ENCODE results near the gene KCMF1. TPM values are rescaled to one million over a fixed set of nuclear protein-coding genes. Genes with fewer than 3 reads are reported as not detected.

The KCMF1 gene
- total RNA-seq, 2 donors from 2014 or later, result 71.8 to 86.8 TPM

- no peaks in the 10 kb centered on the region for H3K9me3 Mint-ChIP-seq
- WGBS, 2 experiments (ENCODE audit: insufficient coverage in 1 of 2, insufficient read length in 1 of 2), result 88 to 91% methylated on average over 1 of the region's 1 CpG
- Histone ChIP-seq H3K4me3 (ENCODE audit: low read length) (no peak overlapping the region), H3K9me3 (ENCODE audit: control insufficient read depth, low read length) (no peaks in the 10 kb centered on the region), H3K27me3 (ENCODE audit: control insufficient read depth, insufficient read depth, low read length, poor library complexity, severe bottlenecking) (no peaks in the 10 kb centered on the region), H3K27ac (ENCODE audit: low read depth, low read length) (no peak overlapping the region), H3K9ac (ENCODE audit: extremely low read depth, low read length, poor library complexity, severe bottlenecking) (no peak overlapping the region), H3K36me3 (ENCODE audit: control insufficient read depth, insufficient read depth, low read length) (no peaks in the 10 kb centered on the region), H3K4me1 (ENCODE audit: control insufficient read depth, insufficient read depth, low read length) (no peaks in the 10 kb centered on the region)
- DNase-seq, result no peak
- no peak overlapping the region for H3K4me3 Mint-ChIP-seq
- peaks cover 22% of the 10 kb centered on the region for H3K4me1 Mint-ChIP-seq
- TF ChIP-seq CTCF (conservative IDR thresholded peaks at IDR 0.05), result no peak
- no peaks in the 10 kb centered on the region for H3K27me3 Mint-ChIP-seq (ENCODE audit: insufficient read depth)
- H3K36me3 Mint-ChIP-seq (ENCODE audit: low read depth), result peaks cover 3% of the 10 kb centered on the region
- H3K27ac Mint-ChIP-seq, result no peak overlapping the region
These were observed 19.0 kb downstream of the KCMF1 start for GRCh38 chr2:84989927-84990326.

- H3K27ac ChIP-seq (ENCODE audit: low read depth, low read length), result no peak overlapping the region
- no peak overlapping the region for H3K4me3 Mint-ChIP-seq
- H3K9me3 Mint-ChIP-seq, result no peaks in the 10 kb centered on the region
- no peak for DNase-seq
- H3K27me3 Mint-ChIP-seq (ENCODE audit: insufficient read depth), result no peaks in the 10 kb centered on the region
- H3K36me3 Mint-ChIP-seq (ENCODE audit: low read depth), result peaks cover 3% of the 10 kb centered on the region
- H3K36me3 ChIP-seq (ENCODE audit: control insufficient read depth, insufficient read depth, low read length), result no peaks in the 10 kb centered on the region
- H3K9me3 ChIP-seq (ENCODE audit: control insufficient read depth, low read length), result no peaks in the 10 kb centered on the region
- H3K4me3 ChIP-seq (ENCODE audit: low read length), result no peak overlapping the region
- no peaks in the 10 kb centered on the region for H3K4me1 ChIP-seq (ENCODE audit: control insufficient read depth, insufficient read depth, low read length)
- H3K27me3 ChIP-seq (ENCODE audit: control insufficient read depth, insufficient read depth, low read length, poor library complexity, severe bottlenecking), result no peaks in the 10 kb centered on the region
- WGBS, 2 experiments (ENCODE audit: insufficient coverage in 1 of 2, insufficient read length in 1 of 2), result 97 to 100% methylated on average over 1 to 2 of the region's 2 CpGs
- H3K4me1 Mint-ChIP-seq, result peaks cover 15% of the 10 kb centered on the region
- no peak overlapping the region for H3K9ac ChIP-seq (ENCODE audit: extremely low read depth, low read length, poor library complexity, severe bottlenecking)
- no peak for TF ChIP-seq CTCF (conservative IDR thresholded peaks at IDR 0.05)
- H3K27ac Mint-ChIP-seq, result no peak overlapping the region
These were observed 20.6 kb downstream of the KCMF1 start for GRCh38 chr2:84991404-84992160.

- Mint-ChIP-seq H3K36me3 (ENCODE audit: low read depth) (peaks cover 4% of the 10 kb centered on the region), H3K4me3 (no peak overlapping the region), H3K9me3 (no peaks in the 10 kb centered on the region), H3K4me1 (peaks cover 4% of the 10 kb centered on the region), H3K27me3 (ENCODE audit: insufficient read depth) (no peaks in the 10 kb centered on the region), H3K27ac (no peak overlapping the region)
- 93 to 97% methylated on average over 2 of the region's 2 CpGs for WGBS, 2 experiments (ENCODE audit: insufficient coverage in 1 of 2, insufficient read length in 1 of 2)
- DNase-seq, result no peak
- Histone ChIP-seq H3K4me3 (ENCODE audit: low read length) (no peak overlapping the region), H3K4me1 (ENCODE audit: control insufficient read depth, insufficient read depth, low read length) (no peaks in the 10 kb centered on the region), H3K27ac (ENCODE audit: low read depth, low read length) (no peak overlapping the region), H3K9ac (ENCODE audit: extremely low read depth, low read length, poor library complexity, severe bottlenecking) (no peak overlapping the region), H3K9me3 (ENCODE audit: control insufficient read depth, low read length) (no peaks in the 10 kb centered on the region), H3K36me3 (ENCODE audit: control insufficient read depth, insufficient read depth, low read length) (peaks cover 3% of the 10 kb centered on the region), H3K27me3 (ENCODE audit: control insufficient read depth, insufficient read depth, low read length, poor library complexity, severe bottlenecking) (no peaks in the 10 kb centered on the region)
- no peak for TF ChIP-seq CTCF (conservative IDR thresholded peaks at IDR 0.05)
These were observed 24.9 kb downstream of the KCMF1 start for GRCh38 chr2:84995826-84996225.

Data from endodermal cell (in vitro differentiated cells).